K562 (cell line): ENCODE data around the gene PCBP2. TPM values are rescaled to one million over a fixed set of nuclear protein-coding genes. Genes with fewer than 3 reads are reported as not detected.

Source experiments
- ARID1B ChIP-seq: fragments of 450-650 bp; IDR thresholded peaks from 2 replicates; pipeline ENCODE4 v1.6.1; 2016; ENCODE audit warnings: antibody characterized with exemption, mild to moderate bottlenecking, inconsistent platforms
- CBFA2T2 ChIP-seq: fragments of 450-650 bp; conservative IDR thresholded peaks from 2 replicates; pipeline ENCODE4 v1.6.1; 2017; ENCODE audit warnings: mild to moderate bottlenecking
- CBX8 ChIP-seq: fragments of 200-600 bp; sonication (generic); IDR thresholded peaks from 2 replicates; pipeline ENCODE4 v1.6.1; 2012; ENCODE audit warnings: borderline replicate concordance, mixed run types, low read depth, mild to moderate bottlenecking, moderate library complexity, mixed read lengths, low read length, control low read depth, inconsistent platforms; ENCODE audit not compliant: poor library complexity, severe bottlenecking; ENCODE audit errors: extremely low read depth
- CSDE1 ChIP-seq, 2 experiments: fragments of 450-650 bp; IDR thresholded peaks; 2 replicates each; pipeline ENCODE4 v1.6.1; 2016; ENCODE audit warnings: mild to moderate bottlenecking in 1 of 2
- CXXC5 ChIP-seq: fragments of 250-450 bp; sonication (Bioruptor Pico); IDR thresholded peaks from 2 replicates; pipeline ENCODE4 v1.8.0; 2022; ENCODE audit warnings: inconsistent platforms, mild to moderate bottlenecking, moderate library complexity
- HDAC6 ChIP-seq: IDR thresholded peaks from 2 replicates; pipeline ENCODE4 v1.6.1; 2012; ENCODE audit warnings: low read depth, mild to moderate bottlenecking, control low read depth, inconsistent platforms, low read length, moderate library complexity
- MYBL2 ChIP-seq, 2 experiments: fragments of 450-650 bp in 1 of 2; sonication (generic) in 1 of 2; formaldehyde crosslinking in 1 of 2; IDR thresholded peaks; 2 replicates each; pipeline versions ENCODE4 v1.6.1 to v1.8.1; 2017 to 2022; ENCODE audit warnings: borderline replicate concordance in 1 of 2, inconsistent platforms in 1 of 2, low read depth in 1 of 2, mild to moderate bottlenecking in 1 of 2, missing genetic modification reagents in 1 of 2, moderate library complexity in 1 of 2
- PTBP1 ChIP-seq: fragments of 200-400 bp; formaldehyde crosslinking; IDR thresholded peaks from 2 replicates; pipeline ENCODE4 v1.6.1; 2017; ENCODE audit warnings: low read depth, low read length
- PTRF ChIP-seq: fragments of 450-650 bp; IDR thresholded peaks from 2 replicates; pipeline ENCODE4 v1.6.1; 2016; ENCODE audit warnings: mild to moderate bottlenecking, missing genetic modification characterization, missing compliant biosample characterization
- TCFL5 ChIP-seq: fragments of 250-450 bp; sonication (Bioruptor Pico); conservative IDR thresholded peaks from 2 replicates; pipeline ENCODE4 v1.6.1; 2021; ENCODE audit warnings: mild to moderate bottlenecking, moderate library complexity, matching md5 sums
- TEAD1 ChIP-seq, 2 experiments: fragments of 450-650 bp in 1 of 2; sonication (generic) in 1 of 2; formaldehyde crosslinking; IDR thresholded peaks; 2 replicates each; pipeline versions ENCODE4 v1.4.0 to v1.8.0; 2020 to 2022; ENCODE audit warnings: mild to moderate bottlenecking in 2 of 2, missing genetic modification reagents in 1 of 2
- ZFP36 ChIP-seq: fragments of 150-350 bp; IDR thresholded peaks from 2 replicates; pipeline ENCODE4 v1.6.1; 2018; ENCODE audit warnings: low read length, low read depth; ENCODE audit not compliant: partially characterized antibody
- ZNF444 ChIP-seq: fragments of 250-450 bp; sonication (Bioruptor Pico); IDR thresholded peaks from 2 replicates; pipeline ENCODE4 v1.4.0; 2020; ENCODE audit warnings: mild to moderate bottlenecking, moderate library complexity
- polyA plus RNA-seq, 8 experiments: library from polyadenylated mRNA; depleted of rRNA in 4 of 8; stranded (reverse) in 5 of 8; unstranded in 3 of 8; fragments of >200 nt; fragmentation: Nextera tagmentation in 2 of 8; fragmentation: Illumina TruSeq in 1 of 8; extraction: Ambion mirVana in 2 of 8; extraction: Trizol in 1 of 8; gene quantifications; 2 replicates each; pipeline versions ENCODE4 v1.2.1 to v1.2.3, GENCODE V29; 2011 to 2014; ENCODE audit warnings: inconsistent platforms in 1 of 8, missing spikeins in 1 of 8
- total RNA-seq, 7 experiments: library from RNA; depleted of rRNA in 6 of 7; stranded (reverse); fragments of >200 nt in 6 of 7; fragmentation: Illumina TruSeq in 2 of 7; extraction: Trizol in 2 of 7; gene quantifications; 2 replicates each; pipeline versions ENCODE4 v1.2.1 to v1.2.3, GENCODE V29; 2011 to 2021; ENCODE audit warnings: low replicate concordance in 1 of 7
- TF ChIP-seq, protein P1 (sequence below): fragments of 200-600 bp; sonication (generic); IDR thresholded peaks from one replicate; pipeline ENCODE4 v1.6.1; 2012; ENCODE audit warnings: mild to moderate bottlenecking, low read depth, low read length, inconsistent platforms

Gene PCBP2
- total and polyA plus RNA-seq, 9 of the 15 experiments (the other 6 are each of a cell fraction or from before 2014, with no cell fraction given) = 137 to 831 (median 328) TPM

GRCh38 chr12:53500776-53501614, 49.1 kb downstream of the PCBP2 start, which contains the start of gene TARBP2 (continued):
- TF ChIP-seq TCFL5 (CRISPR knock-in tag) (no peak), ARID1B (peak; percentile 26; the same call in 1 of the 2 replicates), CBX8 (no peak), CBFA2T2 (no peak; the same call in 1 of the 2 replicates), PTBP1 (no peak), HDAC6 (no peak), MYBL2 (IDR thresholded peaks at IDR 0.05; ENCODE audit: low read depth) (no peak), MYBL2 (CRISPR knock-in tag; IDR thresholded peaks at IDR 0.05; ENCODE audit: borderline replicate concordance) (no peak), CXXC5 (CRISPR knock-in tag) (peak; percentile 90), ZFP36 (no peak), ZNF444 (CRISPR knock-in tag) (peak; percentile 67; the same call in 1 of the 2 replicates), PTRF (tag) (no peak), TEAD1 (CRISPR knock-in tag; IDR thresholded peaks at IDR 0.05) (peak; percentile 66 to 80; a peak in 2 of 4 replicates), CSDE1 (IDR thresholded peaks at IDR 0.05) (no peak)
- TF ChIP-seq, protein P1, sequence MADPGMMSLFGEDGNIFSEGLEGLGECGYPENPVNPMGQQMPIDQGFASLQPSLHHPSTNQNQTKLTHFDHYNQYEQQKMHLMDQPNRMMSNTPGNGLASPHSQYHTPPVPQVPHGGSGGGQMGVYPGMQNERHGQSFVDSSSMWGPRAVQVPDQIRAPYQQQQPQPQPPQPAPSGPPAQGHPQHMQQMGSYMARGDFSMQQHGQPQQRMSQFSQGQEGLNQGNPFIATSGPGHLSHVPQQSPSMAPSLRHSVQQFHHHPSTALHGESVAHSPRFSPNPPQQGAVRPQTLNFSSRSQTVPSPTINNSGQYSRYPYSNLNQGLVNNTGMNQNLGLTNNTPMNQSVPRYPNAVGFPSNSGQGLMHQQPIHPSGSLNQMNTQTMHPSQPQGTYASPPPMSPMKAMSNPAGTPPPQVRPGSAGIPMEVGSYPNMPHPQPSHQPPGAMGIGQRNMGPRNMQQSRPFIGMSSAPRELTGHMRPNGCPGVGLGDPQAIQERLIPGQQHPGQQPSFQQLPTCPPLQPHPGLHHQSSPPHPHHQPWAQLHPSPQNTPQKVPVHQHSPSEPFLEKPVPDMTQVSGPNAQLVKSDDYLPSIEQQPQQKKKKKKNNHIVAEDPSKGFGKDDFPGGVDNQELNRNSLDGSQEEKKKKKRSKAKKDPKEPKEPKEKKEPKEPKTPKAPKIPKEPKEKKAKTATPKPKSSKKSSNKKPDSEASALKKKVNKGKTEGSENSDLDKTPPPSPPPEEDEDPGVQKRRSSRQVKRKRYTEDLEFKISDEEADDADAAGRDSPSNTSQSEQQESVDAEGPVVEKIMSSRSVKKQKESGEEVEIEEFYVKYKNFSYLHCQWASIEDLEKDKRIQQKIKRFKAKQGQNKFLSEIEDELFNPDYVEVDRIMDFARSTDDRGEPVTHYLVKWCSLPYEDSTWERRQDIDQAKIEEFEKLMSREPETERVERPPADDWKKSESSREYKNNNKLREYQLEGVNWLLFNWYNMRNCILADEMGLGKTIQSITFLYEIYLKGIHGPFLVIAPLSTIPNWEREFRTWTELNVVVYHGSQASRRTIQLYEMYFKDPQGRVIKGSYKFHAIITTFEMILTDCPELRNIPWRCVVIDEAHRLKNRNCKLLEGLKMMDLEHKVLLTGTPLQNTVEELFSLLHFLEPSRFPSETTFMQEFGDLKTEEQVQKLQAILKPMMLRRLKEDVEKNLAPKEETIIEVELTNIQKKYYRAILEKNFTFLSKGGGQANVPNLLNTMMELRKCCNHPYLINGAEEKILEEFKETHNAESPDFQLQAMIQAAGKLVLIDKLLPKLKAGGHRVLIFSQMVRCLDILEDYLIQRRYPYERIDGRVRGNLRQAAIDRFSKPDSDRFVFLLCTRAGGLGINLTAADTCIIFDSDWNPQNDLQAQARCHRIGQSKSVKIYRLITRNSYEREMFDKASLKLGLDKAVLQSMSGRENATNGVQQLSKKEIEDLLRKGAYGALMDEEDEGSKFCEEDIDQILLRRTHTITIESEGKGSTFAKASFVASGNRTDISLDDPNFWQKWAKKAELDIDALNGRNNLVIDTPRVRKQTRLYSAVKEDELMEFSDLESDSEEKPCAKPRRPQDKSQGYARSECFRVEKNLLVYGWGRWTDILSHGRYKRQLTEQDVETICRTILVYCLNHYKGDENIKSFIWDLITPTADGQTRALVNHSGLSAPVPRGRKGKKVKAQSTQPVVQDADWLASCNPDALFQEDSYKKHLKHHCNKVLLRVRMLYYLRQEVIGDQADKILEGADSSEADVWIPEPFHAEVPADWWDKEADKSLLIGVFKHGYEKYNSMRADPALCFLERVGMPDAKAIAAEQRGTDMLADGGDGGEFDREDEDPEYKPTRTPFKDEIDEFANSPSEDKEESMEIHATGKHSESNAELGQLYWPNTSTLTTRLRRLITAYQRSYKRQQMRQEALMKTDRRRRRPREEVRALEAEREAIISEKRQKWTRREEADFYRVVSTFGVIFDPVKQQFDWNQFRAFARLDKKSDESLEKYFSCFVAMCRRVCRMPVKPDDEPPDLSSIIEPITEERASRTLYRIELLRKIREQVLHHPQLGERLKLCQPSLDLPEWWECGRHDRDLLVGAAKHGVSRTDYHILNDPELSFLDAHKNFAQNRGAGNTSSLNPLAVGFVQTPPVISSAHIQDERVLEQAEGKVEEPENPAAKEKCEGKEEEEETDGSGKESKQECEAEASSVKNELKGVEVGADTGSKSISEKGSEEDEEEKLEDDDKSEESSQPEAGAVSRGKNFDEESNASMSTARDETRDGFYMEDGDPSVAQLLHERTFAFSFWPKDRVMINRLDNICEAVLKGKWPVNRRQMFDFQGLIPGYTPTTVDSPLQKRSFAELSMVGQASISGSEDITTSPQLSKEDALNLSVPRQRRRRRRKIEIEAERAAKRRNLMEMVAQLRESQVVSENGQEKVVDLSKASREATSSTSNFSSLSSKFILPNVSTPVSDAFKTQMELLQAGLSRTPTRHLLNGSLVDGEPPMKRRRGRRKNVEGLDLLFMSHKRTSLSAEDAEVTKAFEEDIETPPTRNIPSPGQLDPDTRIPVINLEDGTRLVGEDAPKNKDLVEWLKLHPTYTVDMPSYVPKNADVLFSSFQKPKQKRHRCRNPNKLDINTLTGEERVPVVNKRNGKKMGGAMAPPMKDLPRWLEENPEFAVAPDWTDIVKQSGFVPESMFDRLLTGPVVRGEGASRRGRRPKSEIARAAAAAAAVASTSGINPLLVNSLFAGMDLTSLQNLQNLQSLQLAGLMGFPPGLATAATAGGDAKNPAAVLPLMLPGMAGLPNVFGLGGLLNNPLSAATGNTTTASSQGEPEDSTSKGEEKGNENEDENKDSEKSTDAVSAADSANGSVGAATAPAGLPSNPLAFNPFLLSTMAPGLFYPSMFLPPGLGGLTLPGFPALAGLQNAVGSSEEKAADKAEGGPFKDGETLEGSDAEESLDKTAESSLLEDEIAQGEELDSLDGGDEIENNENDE = no peak
